Forelimb muscle (tissue), 1 donor: ENCODE results near the gene CDT1. TPM values are rescaled to one million over a fixed set of nuclear protein-coding genes. Genes with fewer than 3 reads are reported as not detected.
"Not testable (repeated sequence)": the region's sequence is repeated elsewhere in the genome, so short reads cannot be mapped to it uniquely, and the experiment has no call there.

Experiments used
- DNase-seq: peaks from one replicate; pipeline ENCODE4 v3.0.0-alpha.2; 2013; ENCODE audit warnings: low read depth
- polyA plus RNA-seq: library from polyadenylated mRNA; unstranded; fragments of 120-200 nt; gene quantifications from one replicate; pipeline ENCODE4 v1.2.1, GENCODE V29; 2013; ENCODE audit not compliant: insufficient read length

The CDT1 gene
- polyA plus RNA-seq, 1 donor = 5.6 TPM

DNA sequence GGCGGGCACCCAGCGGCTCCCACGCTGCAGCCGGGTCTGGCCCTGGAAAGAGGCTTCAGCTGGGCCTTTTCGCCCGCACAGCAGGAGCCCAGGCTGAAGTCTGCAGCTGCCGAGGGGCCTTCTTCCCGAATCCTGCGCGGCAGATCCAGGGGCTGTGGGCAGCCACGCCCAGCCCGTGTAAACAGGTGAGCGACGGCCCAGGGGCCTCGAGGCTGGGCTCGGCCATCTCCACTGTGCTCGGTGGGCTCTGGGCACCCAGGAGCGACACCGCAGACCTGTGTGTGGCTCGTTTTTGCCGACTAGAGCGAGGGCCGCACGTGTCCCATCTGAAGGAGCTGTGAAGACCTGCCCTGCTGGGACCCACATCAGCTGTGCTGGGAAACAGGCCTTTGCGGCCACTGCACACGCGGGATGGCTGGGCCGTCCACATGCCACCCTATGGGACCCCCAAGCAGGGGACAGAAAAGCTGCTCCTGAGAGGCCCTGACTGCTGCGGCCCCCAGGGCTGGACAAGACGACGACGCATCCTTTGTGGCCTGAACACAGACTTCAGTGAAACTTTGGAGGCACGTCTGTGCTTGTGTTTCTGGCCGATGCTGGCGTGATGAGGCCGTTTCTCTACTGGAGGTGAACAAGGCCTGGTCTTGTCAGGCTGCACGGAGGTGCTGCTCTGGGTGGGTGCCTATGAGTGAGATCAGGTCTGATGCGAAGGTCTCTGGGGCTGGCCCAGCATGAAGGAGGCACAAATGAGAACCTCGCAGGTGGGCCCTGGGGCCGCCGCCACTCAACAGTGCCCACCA is 13.3 kb downstream of the CDT1 start:
- no peak for DNase-seq

DNA sequence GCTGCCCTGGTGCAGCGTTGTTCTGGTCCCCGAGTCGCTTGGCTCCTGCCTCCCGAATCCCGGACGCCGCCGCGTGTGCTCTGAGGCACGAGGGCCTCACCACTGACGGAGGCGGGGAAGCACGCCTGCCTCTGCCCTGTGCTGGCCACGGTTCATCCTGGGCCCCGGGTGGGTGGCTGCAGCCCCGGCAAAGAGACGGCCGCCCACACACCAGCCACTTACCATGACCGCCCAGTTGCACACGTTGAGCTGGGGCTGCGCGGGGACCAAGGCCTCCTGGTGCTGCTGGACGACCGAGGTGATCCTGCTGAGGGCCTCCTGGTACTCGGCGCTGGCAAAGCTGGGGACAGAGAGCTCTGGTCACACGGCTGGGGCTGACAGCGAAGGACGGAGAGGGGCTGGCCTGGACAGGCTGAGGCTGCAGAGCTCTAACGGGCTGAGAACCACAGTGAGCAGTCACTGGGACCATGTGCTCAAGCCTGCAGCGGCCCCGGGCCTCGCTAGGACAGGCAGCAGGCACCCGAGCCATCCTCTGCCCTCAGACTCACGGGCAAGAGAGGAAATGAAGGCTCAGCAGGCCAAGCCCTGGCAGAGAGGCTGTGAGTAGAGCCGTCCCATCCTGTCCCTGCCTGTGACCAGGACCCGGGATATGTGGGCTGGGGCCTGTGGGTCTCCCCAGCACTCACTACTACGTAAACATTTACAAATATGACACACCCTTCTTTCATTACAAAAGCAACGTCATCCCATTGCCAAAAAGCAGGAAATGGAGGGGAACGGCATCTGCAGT is 14.4 kb downstream of the CDT1 start:
- DNase-seq = no peak

GRCh38 chr16:88818575-88818874 is 14.9 kb downstream of the CDT1 start:
- DNase-seq = no peak

DNA sequence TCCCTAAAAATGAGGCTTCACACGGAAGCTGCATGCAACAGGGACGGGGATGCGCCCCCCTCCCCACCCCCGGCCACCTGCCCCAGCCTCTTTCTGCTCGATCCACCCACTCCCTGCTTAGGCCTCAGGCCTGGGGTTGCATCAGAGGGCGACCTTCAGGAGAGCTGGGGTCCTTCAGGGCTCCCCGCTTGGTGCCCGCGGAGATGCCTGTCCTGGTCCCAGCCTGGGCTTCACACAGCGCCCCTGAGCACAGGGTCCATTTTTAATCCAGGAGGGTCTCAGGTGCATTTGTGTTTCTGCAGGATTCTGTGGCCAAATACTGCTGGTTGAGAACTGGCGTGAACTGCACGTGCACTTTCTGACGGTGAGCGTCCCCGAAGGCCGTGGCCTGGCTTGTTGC is 15.5 kb downstream of the CDT1 start:
- DNase-seq = no peak

GRCh38 chr16:88820385-88821025 is 16.9 kb downstream of the CDT1 start:
- DNase-seq = no peak

DNA sequence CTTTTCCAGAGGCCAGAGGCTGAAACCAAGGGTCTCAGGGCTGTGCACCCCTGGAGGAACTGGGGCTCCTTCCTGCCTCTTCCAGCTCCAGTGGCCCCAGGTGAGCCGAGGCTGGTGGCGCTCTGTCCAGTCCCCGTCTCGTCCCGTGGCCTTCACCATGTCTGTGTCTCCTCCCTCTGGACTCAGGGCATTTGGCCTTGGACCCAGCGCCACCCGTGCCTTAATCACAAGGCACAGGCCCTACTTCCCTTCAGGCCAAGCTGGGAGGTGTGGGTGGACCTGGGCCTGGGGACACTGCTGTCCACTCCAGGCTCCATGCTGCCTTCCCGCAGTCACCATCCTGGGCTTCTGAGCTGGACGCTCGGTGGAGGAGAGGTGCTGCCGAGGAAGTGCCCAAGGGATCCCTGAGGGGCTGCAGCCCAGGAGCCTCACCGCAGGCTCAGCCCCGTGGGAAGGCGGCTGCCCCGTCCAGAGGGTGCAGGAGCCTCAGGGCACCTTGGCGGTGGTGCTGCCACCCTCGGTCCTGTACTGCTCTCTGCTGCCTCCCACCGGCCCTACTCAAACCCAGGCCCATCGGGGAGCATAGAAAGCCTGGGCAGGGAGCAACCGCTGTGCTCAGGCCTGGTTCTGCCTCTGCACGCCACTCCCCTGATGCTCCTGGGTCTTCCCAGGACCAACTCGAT is 17.7 kb downstream of the CDT1 start:
- no peak for DNase-seq

DNA sequence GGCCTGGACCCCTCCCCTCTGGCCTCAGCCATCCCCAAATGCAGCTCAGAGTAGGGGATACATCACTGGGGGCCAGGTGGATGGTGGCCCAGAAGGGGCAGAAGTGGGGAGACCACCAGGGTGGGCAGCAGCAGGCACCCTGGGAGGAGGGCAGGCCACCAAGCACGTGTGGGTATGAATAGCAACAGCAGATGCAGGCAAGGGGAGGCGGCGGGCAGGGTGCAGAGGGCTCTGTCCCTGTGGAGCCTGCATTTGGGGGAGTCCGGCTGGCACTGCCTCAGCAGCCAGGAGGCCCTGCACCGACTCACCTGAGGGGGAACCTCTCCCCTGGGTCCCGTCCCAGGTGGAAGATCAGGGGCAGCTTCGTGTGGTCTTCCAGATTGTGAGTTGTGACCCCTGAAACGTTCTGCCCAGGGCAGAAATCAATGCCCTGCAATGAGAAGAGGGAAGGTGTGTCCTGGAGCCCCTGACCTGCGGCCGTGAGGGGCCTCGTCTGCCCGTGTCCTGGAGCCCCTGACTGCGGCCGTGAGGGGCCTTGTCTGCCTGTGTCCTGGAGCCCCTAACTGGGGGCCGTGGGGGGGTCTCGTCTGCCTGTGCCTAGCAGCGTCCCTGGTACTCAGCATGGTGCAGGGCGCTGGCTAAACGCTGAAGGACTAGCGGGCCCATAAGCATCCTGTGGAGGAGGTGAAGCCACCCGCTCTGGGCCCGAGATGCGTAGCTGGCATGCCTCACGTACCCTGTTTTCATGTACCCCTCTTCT is 18.9 kb downstream of the CDT1 start:
- no peak for DNase-seq

- not testable (repeated sequence) for DNase-seq
These were observed 20.1 kb downstream of the CDT1 start for GRCh38 chr16:88823646-88824045.

GRCh38 chr16:88824256-88825077 is 20.9 kb downstream of the CDT1 start:
- no peak for DNase-seq

GRCh38 chr16:88825146-88825545 is 21.6 kb downstream of the CDT1 start:
- DNase-seq = no peak

DNA sequence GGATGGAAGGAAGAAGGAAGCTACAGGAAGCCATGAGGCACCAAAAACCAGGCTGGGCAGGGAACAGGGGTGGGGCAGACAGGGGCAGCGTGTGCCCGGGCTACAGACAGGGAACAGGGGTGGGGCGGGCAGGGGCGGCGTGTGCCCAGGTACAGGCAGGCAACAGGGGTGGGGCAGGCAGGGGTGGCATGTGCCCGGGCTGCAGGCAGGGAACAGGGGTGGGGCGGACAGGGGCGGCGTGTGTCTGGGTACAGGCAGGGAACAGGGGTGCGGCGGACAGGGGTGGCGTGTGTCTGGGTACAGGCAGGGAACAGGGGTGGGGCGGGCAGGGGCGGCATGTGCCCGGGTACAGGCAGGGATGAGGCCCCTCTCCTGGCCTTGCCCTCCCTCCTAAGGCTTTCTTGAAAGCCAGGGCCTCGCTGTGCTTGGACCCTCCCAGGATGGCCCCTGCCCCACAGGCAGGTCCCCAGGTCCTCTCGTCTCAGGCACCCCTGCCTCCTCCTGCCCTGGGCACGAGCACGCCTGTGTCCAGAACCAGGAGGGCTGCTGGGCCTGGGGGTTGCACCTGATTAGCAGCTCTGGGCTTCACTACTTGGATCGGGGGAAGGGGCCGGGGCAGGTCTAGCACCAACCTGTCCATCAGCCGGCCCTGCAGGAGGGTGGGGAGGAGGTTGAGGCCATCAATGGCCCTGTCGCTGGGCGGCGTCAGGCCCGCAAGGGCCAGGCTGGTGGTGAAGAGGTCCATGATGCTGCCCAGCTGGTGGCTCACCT is 22.7 kb downstream of the CDT1 start:
- DNase-seq = no peak

DNA sequence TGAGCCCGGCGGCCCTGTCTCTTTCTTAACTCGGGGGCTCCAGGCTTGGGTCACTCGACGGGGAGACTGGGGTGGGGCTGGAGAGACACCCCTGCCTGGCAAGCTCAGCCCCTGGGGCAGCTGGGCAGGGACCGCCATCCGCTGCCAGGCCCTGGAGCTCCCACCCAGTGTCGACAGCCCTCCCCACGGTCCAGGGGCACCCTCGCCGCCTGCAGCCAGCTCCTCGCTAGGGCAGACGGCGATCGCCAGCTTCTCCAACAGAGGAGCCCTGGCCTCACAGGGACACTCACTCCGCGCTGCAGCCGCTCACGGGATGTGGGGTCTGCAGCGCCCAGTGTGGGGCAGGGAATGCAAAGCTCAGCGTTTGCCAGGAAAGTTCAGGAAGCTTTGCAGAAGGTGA is 24.1 kb downstream of the CDT1 start:
- DNase-seq = no peak

DNA sequence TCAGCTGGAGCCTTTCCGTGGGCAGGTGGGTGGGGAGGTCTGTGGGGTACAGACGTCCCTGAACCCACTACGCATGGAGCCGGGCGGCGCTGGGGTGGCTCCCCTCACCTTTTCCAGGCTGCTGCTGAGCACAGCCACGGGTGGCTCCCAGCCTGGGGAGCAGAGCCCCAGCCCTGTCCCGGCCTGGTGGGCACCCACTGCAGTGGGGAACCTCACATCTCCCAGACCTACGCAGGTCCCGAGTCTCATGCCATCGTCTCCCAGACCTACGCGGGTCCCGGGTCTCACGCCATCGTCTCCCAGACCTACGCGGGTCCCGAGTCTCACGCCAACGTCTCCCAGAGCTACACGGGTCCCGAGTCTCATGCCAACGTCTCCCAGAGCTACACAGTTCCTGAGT is 25.1 kb downstream of the CDT1 start:
- DNase-seq = no peak

DNA sequence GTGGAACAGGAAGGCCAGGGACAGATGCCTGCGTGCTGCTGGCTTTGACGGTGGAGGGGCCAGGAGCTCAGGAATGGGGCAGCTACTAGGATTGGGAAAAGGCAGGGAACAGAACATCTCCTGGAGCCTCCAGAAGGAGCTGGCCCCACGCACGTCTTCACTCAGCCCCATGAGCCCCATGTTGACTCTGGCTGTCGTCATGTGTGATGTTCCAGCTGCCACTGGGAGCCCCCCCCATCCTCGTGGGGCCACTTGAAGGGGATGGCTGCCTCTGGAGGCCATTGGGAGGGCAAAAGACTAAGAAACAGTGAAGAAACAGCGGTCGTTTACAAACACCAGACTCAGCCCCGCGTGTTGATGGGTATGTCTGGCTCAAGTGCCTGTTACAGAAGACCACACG is 26.7 kb downstream of the CDT1 start:
- DNase-seq = no peak

DNA sequence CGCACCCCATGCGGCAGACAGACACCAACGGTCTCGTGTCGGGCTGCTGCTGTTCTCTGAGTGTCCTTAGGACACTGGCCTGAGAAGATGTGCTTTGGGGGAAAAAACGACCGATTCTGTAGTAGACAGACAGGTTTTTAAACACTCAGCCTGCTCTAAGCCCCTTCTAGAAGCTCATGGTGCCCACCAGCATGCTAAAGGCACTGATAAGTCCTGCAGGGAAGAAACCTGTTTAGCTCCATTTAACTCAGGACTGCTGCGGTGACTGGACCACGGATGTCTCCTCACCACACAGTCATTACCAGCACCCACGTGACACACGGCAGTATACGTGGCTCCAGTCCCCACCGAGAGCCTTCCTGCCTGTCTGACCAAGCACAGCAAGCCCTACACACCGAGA is 27.2 kb downstream of the CDT1 start:
- no peak for DNase-seq

GRCh38 chr16:88831838-88832237 is 28.2 kb downstream of the CDT1 start:
- DNase-seq = no peak

DNA sequence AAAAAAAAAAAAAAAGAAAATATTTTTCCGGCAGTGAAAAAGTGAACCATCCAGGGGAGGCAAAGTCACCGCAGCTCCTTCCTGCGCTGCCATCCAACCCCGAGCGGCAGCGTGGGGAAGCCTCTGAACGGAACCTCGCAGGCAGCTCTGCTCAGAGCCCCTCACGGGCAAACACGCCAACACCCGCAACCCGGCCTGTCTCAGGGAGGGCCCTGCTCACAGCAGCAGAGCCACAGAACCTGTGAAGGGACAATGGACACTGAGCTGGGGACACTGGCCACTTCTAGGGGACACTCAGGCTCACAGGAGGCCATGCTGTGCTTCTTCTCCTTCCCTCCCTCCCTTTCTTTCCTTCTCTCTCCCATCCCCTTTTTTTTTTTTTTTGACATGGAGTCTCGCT is 29.5 kb downstream of the CDT1 start:
- DNase-seq = no peak

DNA sequence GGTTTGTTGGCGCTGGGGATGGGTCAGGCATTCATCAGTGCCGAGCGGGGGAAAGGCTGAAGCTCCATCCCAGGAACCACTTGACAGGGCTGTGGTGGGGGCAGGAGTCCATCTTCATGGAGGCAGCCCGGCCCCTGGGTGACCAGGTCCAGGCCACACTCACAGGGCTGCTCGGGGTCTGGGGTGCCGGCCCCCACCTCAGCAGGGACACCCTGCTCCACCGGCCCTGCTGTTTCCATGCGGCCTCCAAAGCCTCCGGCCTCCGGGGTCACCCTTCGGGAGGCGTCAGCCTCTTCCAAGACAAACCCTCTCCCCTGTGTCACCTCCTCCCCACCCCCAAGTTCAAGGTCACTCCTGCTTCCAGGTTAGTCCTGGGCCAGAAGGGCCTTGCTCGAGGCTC is 31.1 kb downstream of the CDT1 start:
- DNase-seq = no peak

- DNase-seq = no peak
These were observed 31.8 kb downstream of the CDT1 start for GRCh38 chr16:88835383-88835782.

GRCh38 chr16:88835818-88836217 is 32.2 kb downstream of the CDT1 start:
- no peak for DNase-seq
